GM18502 (cell line): ENCODE measurements around the gene GSE1.

Experiments used
- ATAC-seq: cut with Tn5 transposase; IDR thresholded peaks from one replicate; pipeline ENCODE4 v1.9.1; 2021; ENCODE audit warnings: mild to moderate bottlenecking; ENCODE audit not compliant: unreplicated experiment, poor library complexity

GSE1 gene

DNA sequence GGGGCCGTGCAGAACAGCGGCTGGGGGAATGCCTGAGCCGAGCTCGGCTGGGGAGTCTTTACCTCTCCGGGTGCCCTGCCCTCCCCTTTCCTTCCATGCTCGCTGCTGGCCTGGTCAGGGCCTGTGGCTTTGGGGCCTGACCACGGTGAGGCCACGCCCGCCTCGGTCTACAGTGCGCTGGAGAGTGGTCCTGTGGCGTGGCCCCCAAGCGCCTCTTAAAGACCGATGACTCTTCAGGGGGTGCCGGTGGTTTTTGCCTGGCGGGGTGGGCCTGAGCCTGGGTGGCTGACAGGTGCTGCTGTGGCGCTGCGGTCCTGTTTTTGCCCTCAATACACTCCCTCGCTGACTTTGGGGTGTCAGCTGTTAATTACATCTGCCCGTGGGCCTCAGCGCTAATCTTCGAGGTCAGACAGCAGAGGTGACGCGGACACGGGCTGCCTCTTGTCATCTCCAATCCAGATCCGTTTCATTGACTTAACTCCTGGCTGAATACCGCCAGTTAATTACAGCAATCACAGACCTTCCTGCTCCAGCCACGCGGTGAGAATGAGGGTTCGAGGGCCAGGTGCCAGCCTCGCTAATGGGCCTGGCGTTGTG is 29.7 kb downstream of the GSE1 start:
- no peak for ATAC-seq

- no peak for ATAC-seq
Observed at GRCh38 chr16:85643631-85644030, 30.5 kb downstream of the GSE1 start.

DNA sequence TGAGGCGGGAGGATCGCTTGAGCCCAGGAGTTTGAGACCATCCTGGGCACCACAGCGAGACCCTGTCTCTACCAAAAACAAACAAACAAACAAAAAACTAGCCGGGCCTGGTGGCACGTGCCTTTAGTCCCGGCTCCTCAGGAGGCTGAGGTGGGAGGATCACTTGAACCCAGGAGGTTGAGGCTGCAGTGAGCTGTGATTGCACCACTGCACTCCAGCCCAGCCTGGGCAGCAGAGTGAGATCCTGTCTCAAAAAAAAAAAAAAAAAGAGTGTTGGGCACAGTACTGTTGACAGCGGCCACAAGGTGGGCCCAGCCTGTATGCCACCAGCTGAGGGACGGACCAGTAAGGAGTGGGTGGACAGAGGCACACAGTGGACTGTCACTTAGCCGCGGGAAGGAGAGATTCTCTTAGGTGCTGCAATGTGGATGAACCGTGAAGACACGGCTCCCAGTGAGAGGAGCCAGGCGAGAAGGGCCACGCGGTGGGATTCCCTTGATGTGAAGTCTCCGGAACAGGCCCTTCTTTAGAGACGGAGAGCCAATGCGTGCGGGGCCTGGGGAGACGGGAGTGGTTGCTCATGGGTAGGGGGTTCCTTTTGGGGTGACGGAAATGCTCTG is 31.1 kb downstream of the GSE1 start:
- ATAC-seq = no peak

GRCh38 chr16:85645021-85645589 is 32.0 kb downstream of the GSE1 start:
- no peak for ATAC-seq

DNA sequence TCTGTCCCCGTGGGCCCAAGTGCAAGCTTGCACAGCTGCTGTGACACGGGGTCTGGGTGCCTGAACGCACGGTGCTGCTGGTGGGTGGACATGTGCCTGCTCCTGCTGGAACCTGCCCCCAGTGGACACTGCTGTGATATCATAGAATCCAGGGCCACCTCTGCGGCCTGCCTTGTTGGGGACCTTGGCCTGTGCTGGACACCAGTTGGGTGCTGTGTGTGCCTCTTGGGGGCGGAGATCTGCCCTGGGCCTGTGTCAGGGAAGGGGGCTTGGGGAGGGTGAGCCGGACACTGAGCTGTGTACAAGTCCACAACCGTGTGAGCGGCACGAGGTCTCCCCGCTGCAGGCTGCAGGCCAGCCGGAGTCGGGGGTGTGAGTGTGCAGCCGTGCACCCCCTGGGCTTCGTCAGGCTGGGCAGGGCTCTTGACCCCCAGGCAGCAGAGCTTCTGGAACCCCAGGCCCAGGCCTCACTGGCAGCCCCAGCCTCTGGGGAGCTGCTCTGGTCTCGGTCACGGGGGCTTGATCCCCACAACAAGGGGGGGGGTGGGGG is 33.3 kb downstream of the GSE1 start:
- ATAC-seq = no peak

DNA sequence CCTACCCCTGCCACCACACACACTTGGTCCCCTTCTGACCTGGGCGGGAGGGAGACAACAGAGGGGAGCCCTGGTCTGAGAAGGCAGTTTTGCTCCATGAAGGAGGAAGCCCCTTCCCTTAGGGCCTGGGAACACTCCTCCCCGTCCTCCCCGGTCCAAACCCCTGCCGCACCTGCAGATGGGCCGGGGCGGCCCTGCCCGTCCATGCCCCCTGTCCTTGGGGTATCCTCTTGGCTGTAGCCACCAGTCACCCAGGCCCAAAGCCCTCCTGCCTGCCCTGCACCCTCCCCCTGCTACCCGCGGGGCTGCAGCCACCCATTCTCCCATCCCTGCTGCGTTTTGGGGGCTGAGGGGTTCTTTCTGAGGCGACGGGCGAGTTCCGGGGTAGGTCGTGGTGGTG is 33.9 kb downstream of the GSE1 start:
- ATAC-seq = no peak

- ATAC-seq = no peak
Observed at GRCh38 chr16:85648070-85648714, 35.1 kb downstream of the GSE1 start.

DNA sequence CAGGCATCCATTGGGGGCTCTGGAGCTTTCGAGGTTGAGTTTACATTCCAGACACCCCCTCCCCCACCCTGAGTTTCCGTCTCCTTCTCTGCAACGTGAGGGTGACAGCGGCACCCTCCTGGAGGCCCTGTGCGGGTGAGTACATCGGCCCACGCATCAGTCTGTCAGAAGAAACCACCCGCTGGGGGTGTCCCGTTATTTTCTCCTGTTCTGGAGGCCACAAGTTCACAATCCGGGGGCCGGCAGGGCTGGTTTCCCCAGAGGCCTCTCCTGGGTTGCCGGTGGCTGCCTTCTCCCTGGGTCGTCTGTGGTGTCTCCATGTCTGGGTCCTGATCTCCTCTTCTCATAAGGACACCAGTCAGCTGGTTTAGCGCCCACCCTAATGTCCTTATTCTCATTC is 35.7 kb downstream of the GSE1 start:
- no peak for ATAC-seq

GRCh38 chr16:85649411-85650134 is 36.5 kb downstream of the GSE1 start:
- ATAC-seq = no peak

GRCh38 chr16:85650135-85650843 is 37.2 kb downstream of the GSE1 start:
- ATAC-seq = no peak

- ATAC-seq = no peak
Observed at GRCh38 chr16:85650844-85651628, 37.9 kb downstream of the GSE1 start.

GRCh38 chr16:85651629-85652430 is 38.7 kb downstream of the GSE1 start:
- ATAC-seq = no peak

- ATAC-seq = no peak
Observed at GRCh38 chr16:85652431-85653221, 39.5 kb downstream of the GSE1 start.

DNA sequence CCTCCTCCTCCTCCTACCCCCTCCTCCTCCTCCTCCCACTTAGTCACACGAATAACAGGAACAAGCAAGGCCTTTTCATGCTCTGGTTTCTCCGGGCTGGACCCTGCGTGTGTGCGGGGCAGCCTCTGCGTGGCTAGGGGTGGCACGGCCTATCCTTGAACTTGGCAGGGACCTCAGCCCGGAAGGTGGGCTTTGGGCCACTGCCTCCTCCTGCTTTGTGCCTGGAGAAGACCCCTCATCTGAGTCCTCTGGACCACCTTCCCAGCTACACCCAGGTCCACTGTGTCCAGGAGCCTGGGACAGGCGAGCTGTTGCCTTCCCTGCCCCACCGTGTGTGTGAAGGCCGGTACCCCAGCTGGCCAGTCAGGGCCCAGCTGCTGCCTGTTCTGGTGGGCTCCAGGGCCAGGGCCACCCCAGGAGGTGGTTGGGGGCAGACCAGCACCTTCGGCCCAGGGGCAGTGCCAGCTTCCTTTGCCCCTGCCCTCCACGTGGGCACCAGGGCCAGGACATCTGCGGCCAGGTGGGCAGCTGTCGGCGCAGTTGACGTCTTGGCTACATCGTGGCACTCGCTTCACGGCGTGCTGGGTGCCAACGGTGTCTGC is 40.3 kb downstream of the GSE1 start:
- ATAC-seq = no peak

GRCh38 chr16:85654251-85655095 is 41.4 kb downstream of the GSE1 start:
- ATAC-seq = no peak
